H1 (cell line): Measurements from ENCODE around the gene CLDN9. TPM values are rescaled to one million over a fixed set of nuclear protein-coding genes. Genes with fewer than 3 reads are reported as not detected.

Experiments
- ASH2L ChIP-seq: fragments of 200-600, 300-600 bp; sonication (generic); IDR thresholded peaks from one replicate; pipeline ENCODE4 v1.7.1; 2017; ENCODE audit warnings: low read length
- ATF2 ChIP-seq: IDR thresholded peaks from 2 replicates; pipeline ENCODE4 v1.6.1; 2012; ENCODE audit warnings: low read length, inconsistent platforms
- EZH2 ChIP-seq: fragments of 200-600 bp; sonication (generic); IDR thresholded peaks from 2 replicates; pipeline ENCODE4 v1.7.1; 2012; ENCODE audit warnings: low read depth, mild to moderate bottlenecking, moderate library complexity, low read length, inconsistent platforms; ENCODE audit not compliant: severe bottlenecking
- polyA plus RNA-seq, 7 experiments: library from polyadenylated mRNA; depleted of rRNA in 3 of 7; stranded (reverse) in 5 of 7; unstranded in 2 of 7; fragments of >200 nt in 5 of 7; fragments of 200-250 nt in 2 of 7; gene quantifications; 1 replicate in 5 of 7; 2 replicates in 1 of 7; 4 replicates in 1 of 7; pipeline versions ENCODE4 v1.2.1 to v1.2.3, GENCODE V29; 2011 to 2013; ENCODE audit warnings: missing spikeins in 2 of 7, mixed read lengths in 2 of 7
- total RNA-seq: library from RNA; stranded (reverse); fragmentation: NEBNext Ultra II Directional; extraction: Animal tissue kit (Norgen Biotek cat#: 25700); gene quantifications from 2 replicates; pipeline ENCODE4 v1.2.1, GENCODE V29; 2021

Gene CLDN9
- total and polyA plus RNA-seq, 2 of the 8 experiments (the other 6 are each of a cell fraction or from before 2014, with no cell fraction given): 0.60 to 0.89 TPM

- no peak for TF ChIP-seq ATF2
- TF ChIP-seq EZH2: peak; percentile 45
- no peak for TF ChIP-seq ASH2L
These were observed 45.5 kb upstream of the CLDN9 start (continued) for GRCh38 chr16:2967211-2967631.
